Measurements from ENCODE around the gene GFRA4. TPM values are rescaled to one million over a fixed set of nuclear protein-coding genes. Genes with fewer than 3 reads are reported as not detected.

The GFRA4 gene
- total and polyA plus RNA-seq, 2 donors (not counting 3 experiments of a cell fraction or from before 2014, with no cell fraction given) = not detected

DNA sequence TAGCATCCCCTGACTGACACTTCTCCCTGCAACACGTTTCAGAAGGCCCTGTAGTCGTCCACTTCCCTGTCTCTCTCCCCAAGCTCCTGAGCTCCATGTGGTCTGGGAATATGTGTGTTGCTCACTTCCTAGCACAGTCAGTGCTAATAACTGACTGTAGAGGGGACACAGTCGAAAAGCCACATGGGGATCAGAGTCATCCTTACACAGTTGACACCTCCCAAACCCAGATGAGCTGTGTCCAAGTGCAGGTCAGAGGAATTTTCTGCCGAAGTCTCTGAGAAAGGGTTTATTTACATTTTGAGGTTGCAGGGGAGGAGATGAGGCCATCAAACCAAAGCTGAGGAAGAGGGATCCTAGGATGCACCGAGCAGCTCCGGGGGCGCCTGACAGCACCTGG is 22.1 kb upstream of the GFRA4 start:
- DNase-seq (ENCODE audit: low read depth, low spot score) = no peak
- dilution Hi-C loops (cut with MboI; ENCODE audit: extremely low pct_ligation_motif_present, low sequenced_read_pairs) = no loop called here
- POLR2A ChIA-PET = no interaction called here

More for the DNA sequence above, 22.1 kb upstream of the GFRA4 start:
- intact Hi-C loops (cut with micrococcal nuclease) = no loop called here
- no peak overlapping the region for H3K4me2 ChIP-seq (ENCODE audit: insufficient read depth, low read length)
- FAIRE-seq = no peak
- no peak overlapping the region for H3K4me3 ChIP-seq (replicated peaks in 1 of 3; ENCODE audit: insufficient read depth in 1 of 3, low read depth in 1 of 3, low read length in 3 of 3)
- peaks cover 29 to 39% of the 10 kb centered on the region in 2 experiments for H3K27me3 ChIP-seq (ENCODE audit: control insufficient read depth in 2 of 2, insufficient read depth in 2 of 2, low read length in 2 of 2)
- no peaks in the 10 kb centered on the region for H4K20me1 ChIP-seq (replicated peaks; ENCODE audit: control insufficient read depth, extremely low read depth, insufficient read depth, low read length)
- no peaks in the 10 kb centered on the region for H3K36me3 ChIP-seq (ENCODE audit: control insufficient read depth in 2 of 2, extremely low read depth in 1 of 2, insufficient read depth in 2 of 2, low read length in 2 of 2)
- H3K79me2 ChIP-seq (ENCODE audit: control insufficient read depth, insufficient read depth, low read length) = no peaks in the 10 kb centered on the region
- no peak overlapping the region for H3K27ac ChIP-seq (ENCODE audit: insufficient read depth, low read depth, low read length)
- H3K9ac ChIP-seq (replicated peaks; ENCODE audit: extremely low read depth, insufficient read depth, low read length) = no peak overlapping the region
- H2AFZ ChIP-seq (ENCODE audit: low read depth, low read length) = no peak overlapping the region
- no peaks in the 10 kb centered on the region for H3K4me1 ChIP-seq (ENCODE audit: control insufficient read depth, extremely low read depth, insufficient read depth, low read length)
- CTCF ChIA-PET = interaction anchor here (1.0 to 6.1 kb wide), 4 partner anchors 9 to 101 kb away, joined by 4 to 26 read pairs (median 20); partner anchors contain the start of gene CENPB
- H3K9me1 ChIP-seq (replicated peaks; ENCODE audit: control insufficient read depth, extremely low read depth, insufficient read depth, low read length) = no peaks in the 10 kb centered on the region
- no TSS peak for BruUV-seq (replicated peaks)
- TF ChIP-seq JUN (IDR thresholded peaks at IDR 0.05; ENCODE audit: borderline replicate concordance, insufficient read depth, insufficient read length, low read depth) (no peak), POLR2AphosphoS5 (IDR thresholded peaks at IDR 0.05; ENCODE audit: insufficient read depth, low read depth, low read length) (no peak), EZH2 (IDR thresholded peaks at IDR 0.05; ENCODE audit: borderline replicate concordance, low read depth, low read length, severe bottlenecking) (no peak), FOS (IDR thresholded peaks at IDR 0.05; ENCODE audit: borderline replicate concordance, insufficient read depth, low read length) (no peak), POLR2A (IDR thresholded peaks at IDR 0.05; ENCODE audit: low read depth, low read length) (no peak), GATA2 (IDR thresholded peaks at IDR 0.05; ENCODE audit: insufficient read depth, insufficient read length, low read depth, low read length) (no peak), CTCF (IDR thresholded peaks at IDR 0.05; ENCODE audit: extremely low read depth in 1 of 2, insufficient read depth in 1 of 2, low read depth in 1 of 2, low read length in 2 of 2) (no peak), MAX (IDR thresholded peaks at IDR 0.05; ENCODE audit: insufficient read depth, insufficient read length) (no peak), MYC (IDR thresholded peaks at IDR 0.05; ENCODE audit: low read depth, low read length) (no peak)
- H3K9me3 ChIP-seq (replicated peaks; ENCODE audit: control insufficient read depth, insufficient read depth, low read length) = no peaks in the 10 kb centered on the region

Data from endothelial cell of umbilical vein (primary cell).